Measurements from ENCODE around the gene LHX4.

DNA sequence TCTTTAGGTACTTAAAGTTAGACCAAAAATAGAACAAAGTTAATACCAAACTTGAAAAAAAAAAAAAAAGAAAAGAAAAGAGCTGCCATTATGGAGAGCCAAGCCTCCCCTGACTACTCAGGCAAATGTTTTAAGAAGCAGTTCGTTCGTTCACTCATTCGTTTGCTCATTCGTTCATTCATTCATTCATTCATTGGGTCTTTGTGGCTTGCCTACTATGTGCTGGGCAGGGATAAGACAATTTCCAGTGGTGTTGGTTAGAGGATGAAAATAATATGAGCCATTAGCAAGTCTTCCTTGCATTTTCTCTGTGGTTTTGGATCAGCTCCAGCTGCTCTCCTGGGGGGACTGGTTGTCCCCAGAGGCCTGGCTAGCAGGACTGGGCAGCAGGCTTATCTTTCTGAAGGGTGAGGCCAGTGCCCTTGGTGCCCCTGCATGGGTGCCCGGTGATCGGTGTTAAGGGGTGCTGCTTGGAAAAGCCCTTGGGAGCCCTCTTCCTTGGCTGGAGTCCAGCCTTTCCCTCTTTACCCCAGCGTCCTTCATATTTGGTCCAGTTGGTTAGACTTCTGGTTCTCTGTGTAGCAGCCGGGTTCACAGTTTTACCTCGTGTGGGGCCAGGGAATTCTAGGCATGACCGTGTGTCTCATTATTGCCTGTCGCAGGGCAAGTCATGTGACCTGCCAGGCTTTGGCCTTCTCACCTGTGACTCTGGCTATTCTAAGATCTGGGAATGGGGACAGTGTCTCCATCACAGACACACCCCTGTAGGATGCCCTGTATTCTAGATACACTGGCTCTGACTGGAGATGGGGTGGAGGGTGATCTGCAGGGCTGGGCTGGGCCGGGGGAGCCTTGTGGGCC, 32.8 kb downstream of the LHX4 start:
- TF ChIP-seq, protein P1, sequence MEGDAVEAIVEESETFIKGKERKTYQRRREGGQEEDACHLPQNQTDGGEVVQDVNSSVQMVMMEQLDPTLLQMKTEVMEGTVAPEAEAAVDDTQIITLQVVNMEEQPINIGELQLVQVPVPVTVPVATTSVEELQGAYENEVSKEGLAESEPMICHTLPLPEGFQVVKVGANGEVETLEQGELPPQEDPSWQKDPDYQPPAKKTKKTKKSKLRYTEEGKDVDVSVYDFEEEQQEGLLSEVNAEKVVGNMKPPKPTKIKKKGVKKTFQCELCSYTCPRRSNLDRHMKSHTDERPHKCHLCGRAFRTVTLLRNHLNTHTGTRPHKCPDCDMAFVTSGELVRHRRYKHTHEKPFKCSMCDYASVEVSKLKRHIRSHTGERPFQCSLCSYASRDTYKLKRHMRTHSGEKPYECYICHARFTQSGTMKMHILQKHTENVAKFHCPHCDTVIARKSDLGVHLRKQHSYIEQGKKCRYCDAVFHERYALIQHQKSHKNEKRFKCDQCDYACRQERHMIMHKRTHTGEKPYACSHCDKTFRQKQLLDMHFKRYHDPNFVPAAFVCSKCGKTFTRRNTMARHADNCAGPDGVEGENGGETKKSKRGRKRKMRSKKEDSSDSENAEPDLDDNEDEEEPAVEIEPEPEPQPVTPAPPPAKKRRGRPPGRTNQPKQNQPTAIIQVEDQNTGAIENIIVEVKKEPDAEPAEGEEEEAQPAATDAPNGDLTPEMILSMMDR (IDR thresholded peaks at IDR 0.05; ENCODE audit: low read length), result no peak
- no peak for TF ChIP-seq EZH2 (IDR thresholded peaks at IDR 0.05; ENCODE audit: borderline replicate concordance, low read length)
